Measurements from ENCODE around the gene PTPRM.

DNA sequence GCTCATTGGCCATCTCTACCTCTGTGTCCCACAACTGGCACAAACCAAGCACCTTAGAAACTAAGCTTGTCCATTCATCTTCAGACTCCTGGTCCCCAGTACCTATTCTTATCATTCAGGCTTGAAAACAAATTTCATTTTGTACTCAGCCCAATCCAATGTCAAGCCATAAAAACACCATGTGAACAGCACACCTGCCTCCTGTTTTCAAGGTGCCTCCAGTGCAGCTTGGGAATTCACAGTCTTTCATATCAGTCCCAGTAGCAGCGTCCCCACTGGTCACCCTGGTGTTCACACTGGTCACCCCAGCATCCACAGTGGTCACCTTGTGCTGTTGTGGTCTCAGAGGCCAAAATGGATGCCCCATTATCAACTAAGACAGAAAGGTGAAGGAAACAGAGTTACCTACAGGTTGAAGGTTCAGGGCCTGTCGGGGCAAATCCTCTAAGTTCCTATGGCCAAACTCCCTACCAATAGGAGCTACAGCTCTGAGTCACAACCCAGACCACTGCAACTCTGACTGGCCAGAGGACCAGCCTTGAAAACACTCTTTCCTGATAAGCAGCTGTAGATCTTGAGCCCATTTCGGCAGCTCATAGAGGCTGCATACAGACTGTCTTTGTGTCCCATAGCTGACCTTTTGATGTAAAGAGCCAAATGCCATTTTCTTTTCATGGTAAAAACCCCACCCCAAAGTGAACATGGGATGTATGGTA is 782.6 kb downstream of the PTPRM start:
- TF ChIP-seq EZH2phosphoT487 (IDR thresholded peaks at IDR 0.05; ENCODE audit: borderline replicate concordance, low read length) (no peak), CTCF (IDR thresholded peaks at IDR 0.05; ENCODE audit: low read depth, low read length, poor library complexity, severe bottlenecking) (no peak)
